GM18505 (cell line): ENCODE data around the gene CH25H.
"Not testable (repeated sequence)": the region's sequence is repeated elsewhere in the genome, so short reads cannot be mapped to it uniquely, and the experiment has no call there.

Experiments used
- ATAC-seq: cut with Tn5 transposase; IDR thresholded peaks from one replicate; pipeline ENCODE4 v1.9.1; 2021; ENCODE audit not compliant: unreplicated experiment
- POLR2A ChIP-seq: IDR thresholded peaks from 4 replicates; pipeline ENCODE4 v1.6.1; 2011; ENCODE audit warnings: borderline replicate concordance; ENCODE audit not compliant: insufficient read depth, insufficient read length; ENCODE audit errors: extremely low read depth

The CH25H gene

GRCh38 chr10:89201345-89202032 lies 5.6 kb downstream of the CH25H start:
- TF ChIP-seq POLR2A = no peak
- ATAC-seq = no peak

GRCh38 chr10:89197473-89197872 lies 9.6 kb downstream of the CH25H start:
- ATAC-seq = no peak
- no peak for TF ChIP-seq POLR2A

GRCh38 chr10:89191301-89191700 lies 15.8 kb downstream of the CH25H start:
- not testable (repeated sequence) for ATAC-seq

- no peak for TF ChIP-seq POLR2A
- no peak for ATAC-seq
Measured at GRCh38 chr10:89189211-89189734, 17.8 kb downstream of the CH25H start.

- no peak for ATAC-seq
- TF ChIP-seq POLR2A = no peak
Measured at GRCh38 chr10:89185658-89186057, 21.5 kb downstream of the CH25H start.

- ATAC-seq = no peak
- TF ChIP-seq POLR2A = no peak
Measured at GRCh38 chr10:89184638-89185037, 22.5 kb downstream of the CH25H start.

- no peak for TF ChIP-seq POLR2A
- ATAC-seq = no peak
Measured at GRCh38 chr10:89183571-89183970, 23.5 kb downstream of the CH25H start.

- TF ChIP-seq POLR2A = no peak
- no peak for ATAC-seq
Measured at GRCh38 chr10:89182894-89183293, 24.2 kb downstream of the CH25H start.

GRCh38 chr10:89175816-89176215 lies 31.3 kb downstream of the CH25H start:
- TF ChIP-seq POLR2A = no peak
- no peak for ATAC-seq

- TF ChIP-seq POLR2A = no peak
- no peak for ATAC-seq
Measured at GRCh38 chr10:89173075-89173474, 34.0 kb downstream of the CH25H start.

- no peak for TF ChIP-seq POLR2A
- ATAC-seq = no peak
Measured at GRCh38 chr10:89171996-89172395, 35.1 kb downstream of the CH25H start.

GRCh38 chr10:89171263-89171872 lies 35.7 kb downstream of the CH25H start:
- TF ChIP-seq POLR2A = no peak
- no peak for ATAC-seq

GRCh38 chr10:89168354-89168900 lies 38.7 kb downstream of the CH25H start:
- ATAC-seq = not testable (repeated sequence)

- no peak for TF ChIP-seq POLR2A
- ATAC-seq = no peak
Measured at GRCh38 chr10:89167915-89168314, 39.2 kb downstream of the CH25H start.

- TF ChIP-seq POLR2A = no peak
- no peak for ATAC-seq
Measured at GRCh38 chr10:89165923-89166322, 41.2 kb downstream of the CH25H start.

- no peak for TF ChIP-seq POLR2A
- no peak for ATAC-seq
Measured at GRCh38 chr10:89164920-89165319, 42.2 kb downstream of the CH25H start.
